Neural progenitor cell (in vitro differentiated cells): Measurements from ENCODE around the gene TRMO. TPM values are rescaled to one million over a fixed set of nuclear protein-coding genes. Genes with fewer than 3 reads are reported as not detected.
"Not testable (repeated sequence)": the region's sequence is repeated elsewhere in the genome, so short reads cannot be mapped to it uniquely, and the experiment has no call there.

Experiments
- DNase-seq: peaks from one replicate; pipeline ENCODE4 v3.0.0-alpha.2; 2016; ENCODE audit warnings: low spot score
- H2AFZ ChIP-seq: fragments of 200-600 bp; sonication (generic); replicated peaks from 2 replicates; pipeline ENCODE4 v1.6.1; 2016; ENCODE audit warnings: antibody characterized with exemption
- H3F3A ChIP-seq: fragments of 200-600 bp; sonication (generic); 2 replicates; pipeline ENCODE4 v1.6.1; 2016; ENCODE audit warnings: antibody characterized with exemption, low read depth
- H3K27ac ChIP-seq: fragments of 200-600 bp; sonication (generic); 2 replicates; pipeline ENCODE4 v1.5.1; 2016; ENCODE audit warnings: mild to moderate bottlenecking
- H3K27me3 ChIP-seq: fragments of 200-600 bp; sonication (generic); 2 replicates; pipeline ENCODE4 v1.6.1; 2016; ENCODE audit warnings: mild to moderate bottlenecking, moderate library complexity
- H3K36me3 ChIP-seq: fragments of 200-600 bp; sonication (generic); 2 replicates; pipeline ENCODE4 v1.5.1; 2016
- H3K4me1 ChIP-seq: fragments of 200-600 bp; sonication (generic); 2 replicates; pipeline ENCODE4 v1.6.1; 2016; ENCODE audit warnings: mixed run types
- H3K4me2 ChIP-seq: fragments of 200-600 bp; sonication (generic); 2 replicates; pipeline ENCODE4 v1.6.1; 2016
- H3K4me3 ChIP-seq: fragments of 200-600 bp; sonication (generic); 2 replicates; pipeline ENCODE4 v1.5.1; 2016
- H3K79me2 ChIP-seq: fragments of 200-600 bp; sonication (generic); 2 replicates; pipeline ENCODE4 v1.6.1; 2016; ENCODE audit warnings: low read depth
- H3K9ac ChIP-seq: fragments of 200-600 bp; sonication (generic); 2 replicates; pipeline ENCODE4 v1.6.1; 2016
- H3K9me3 ChIP-seq: fragments of 200-600 bp; sonication (generic); 2 replicates; pipeline ENCODE4 v1.5.1; 2016; ENCODE audit warnings: low read depth
- H4K20me1 ChIP-seq: fragments of 200-600 bp; sonication (generic); 2 replicates; pipeline ENCODE4 v1.6.1; 2016; ENCODE audit warnings: low read depth
- H3K27ac Mint-ChIP-seq: 3 replicates; pipeline ENCODE4 v1.8.0; 2021; ENCODE audit warnings: mixed read lengths
- H3K27me3 Mint-ChIP-seq: 2 replicates; pipeline ENCODE4 v1.8.0; 2022; ENCODE audit warnings: low read depth, mild to moderate bottlenecking, inconsistent platforms, moderate library complexity, mixed read lengths; ENCODE audit not compliant: insufficient read depth
- H3K36me3 Mint-ChIP-seq: 3 replicates; pipeline ENCODE4 v1.8.0; 2021; ENCODE audit warnings: mixed read lengths
- H3K4me1 Mint-ChIP-seq: 3 replicates; pipeline ENCODE4 v1.8.0; 2021; ENCODE audit warnings: mixed read lengths
- H3K4me3 Mint-ChIP-seq: 3 replicates; pipeline ENCODE4 v1.8.0; 2021; ENCODE audit warnings: mild to moderate bottlenecking, moderate library complexity, mixed read lengths
- H3K9me3 Mint-ChIP-seq: 3 replicates; pipeline ENCODE4 v1.8.0; 2020; ENCODE audit warnings: mixed read lengths
- EZH2 ChIP-seq: fragments of 200-600 bp; sonication (generic); IDR thresholded peaks from 2 replicates; pipeline ENCODE4 v1.6.1; 2017; ENCODE audit warnings: antibody characterized with exemption, mild to moderate bottlenecking, moderate library complexity
- EZH2phosphoT487 ChIP-seq: fragments of 200-600 bp; sonication (generic); IDR thresholded peaks from 2 replicates; pipeline ENCODE4 v1.6.1; 2017; ENCODE audit warnings: antibody characterized with exemption
- total RNA-seq: library from RNA; depleted of rRNA; stranded (reverse); fragments of >200 nt; gene quantifications from 2 replicates; pipeline ENCODE4 v1.2.3, GENCODE V29; 2015; ENCODE audit warnings: low replicate concordance
- TF ChIP-seq, protein P1 (sequence below): fragments of 200-600 bp; sonication (generic); IDR thresholded peaks from 2 replicates; pipeline ENCODE4 v1.5.1; 2017; ENCODE audit warnings: antibody characterized with exemption, mild to moderate bottlenecking

The TRMO gene
- total RNA-seq, 1 donor from 2014 or later = 5.7 TPM

DNA sequence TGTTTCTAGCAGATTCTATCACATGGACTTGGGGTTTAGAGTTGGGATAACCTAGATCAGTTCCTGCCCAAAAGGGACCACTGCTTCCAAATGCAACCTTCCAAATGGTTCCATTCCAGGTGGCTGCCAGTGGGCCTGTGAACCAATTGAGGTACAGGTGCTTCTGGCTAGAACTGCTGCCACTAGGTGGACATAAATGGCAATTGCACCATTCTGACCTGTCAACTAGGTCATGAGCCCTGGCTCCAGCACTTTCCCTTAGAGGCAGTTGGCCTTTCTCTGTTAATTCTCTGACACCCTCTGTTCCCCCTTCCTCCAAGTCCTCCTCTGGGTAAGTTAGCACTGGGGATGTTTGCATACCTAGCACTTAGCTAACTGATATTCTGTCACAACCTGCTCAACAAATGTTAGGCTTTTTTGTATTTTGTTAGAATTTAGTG lies 32.3 kb upstream of the TRMO start:
- Mint-ChIP-seq H3K4me1 (no peaks in the 10 kb centered on the region), H3K4me3 (no peak overlapping the region), H3K36me3 (no peaks in the 10 kb centered on the region), H3K9me3 (peaks cover 7% of the 10 kb centered on the region), H3K27ac (no peak overlapping the region), H3K27me3 (peaks cover 20% of the 10 kb centered on the region)
- Histone ChIP-seq H3K27me3 (peaks cover 63% of the 10 kb centered on the region), H3F3A (no peaks in the 10 kb centered on the region), H3K79me2 (no peaks in the 10 kb centered on the region), H4K20me1 (no peaks in the 10 kb centered on the region), H3K4me3 (no peak overlapping the region), H3K4me1 (no peaks in the 10 kb centered on the region), H3K9me3 (no peaks in the 10 kb centered on the region), H3K36me3 (no peaks in the 10 kb centered on the region), H3K9ac (no peak overlapping the region), H3K4me2 (no peak overlapping the region), H3K27ac (no peak overlapping the region), H2AFZ (no peak overlapping the region)
- TF ChIP-seq, protein P1, sequence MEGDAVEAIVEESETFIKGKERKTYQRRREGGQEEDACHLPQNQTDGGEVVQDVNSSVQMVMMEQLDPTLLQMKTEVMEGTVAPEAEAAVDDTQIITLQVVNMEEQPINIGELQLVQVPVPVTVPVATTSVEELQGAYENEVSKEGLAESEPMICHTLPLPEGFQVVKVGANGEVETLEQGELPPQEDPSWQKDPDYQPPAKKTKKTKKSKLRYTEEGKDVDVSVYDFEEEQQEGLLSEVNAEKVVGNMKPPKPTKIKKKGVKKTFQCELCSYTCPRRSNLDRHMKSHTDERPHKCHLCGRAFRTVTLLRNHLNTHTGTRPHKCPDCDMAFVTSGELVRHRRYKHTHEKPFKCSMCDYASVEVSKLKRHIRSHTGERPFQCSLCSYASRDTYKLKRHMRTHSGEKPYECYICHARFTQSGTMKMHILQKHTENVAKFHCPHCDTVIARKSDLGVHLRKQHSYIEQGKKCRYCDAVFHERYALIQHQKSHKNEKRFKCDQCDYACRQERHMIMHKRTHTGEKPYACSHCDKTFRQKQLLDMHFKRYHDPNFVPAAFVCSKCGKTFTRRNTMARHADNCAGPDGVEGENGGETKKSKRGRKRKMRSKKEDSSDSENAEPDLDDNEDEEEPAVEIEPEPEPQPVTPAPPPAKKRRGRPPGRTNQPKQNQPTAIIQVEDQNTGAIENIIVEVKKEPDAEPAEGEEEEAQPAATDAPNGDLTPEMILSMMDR = peak; percentile 68
- no peak for TF ChIP-seq EZH2
- DNase-seq = peak; percentile 76

DNA sequence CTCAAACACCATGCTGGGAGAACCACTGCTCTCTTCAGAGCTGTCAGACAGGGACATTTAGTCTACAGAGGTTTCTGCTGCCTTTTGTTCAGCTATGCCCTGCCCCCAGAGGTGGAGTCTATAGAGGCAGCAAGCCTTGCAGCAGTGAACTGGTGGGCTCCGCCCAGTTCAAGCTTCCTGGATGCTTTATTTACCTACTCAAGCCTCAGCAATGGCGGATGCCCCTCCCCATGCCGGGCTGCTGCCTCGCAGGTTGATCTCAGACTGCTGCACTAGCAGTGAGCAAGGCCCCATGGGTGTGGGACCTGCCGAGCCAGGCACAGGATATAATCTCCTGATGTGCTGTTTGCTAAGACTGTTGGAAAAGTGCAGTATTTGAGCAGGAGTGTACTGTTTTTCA lies 28.6 kb upstream of the TRMO start:
- DNase-seq = not testable (repeated sequence)

DNA sequence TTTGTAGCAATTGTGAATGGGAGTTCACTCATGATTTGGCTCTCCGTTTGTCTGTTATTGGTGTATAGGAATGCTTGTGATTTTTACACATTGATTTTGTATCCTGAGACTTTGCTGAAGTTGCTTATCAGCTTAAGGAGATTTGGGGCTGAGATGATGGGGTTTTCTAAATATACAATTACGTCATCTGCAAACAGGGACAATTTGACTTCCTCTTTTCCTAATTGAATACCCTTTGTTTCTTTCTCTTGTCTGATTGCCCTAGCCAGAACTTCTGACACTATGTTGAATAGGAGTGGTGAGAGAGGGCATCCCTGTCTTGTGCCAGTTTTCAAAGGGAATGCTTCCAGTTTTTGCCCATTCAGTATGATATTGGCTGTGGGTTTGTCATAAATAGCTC lies 24.8 kb upstream of the TRMO start:
- not testable (repeated sequence) for H3K9me3 ChIP-seq, H3K27ac ChIP-seq, H3K4me1 ChIP-seq, H3K36me3 ChIP-seq, H3K4me3 ChIP-seq, H3K79me2 ChIP-seq, H3K4me3 Mint-ChIP-seq, H3K36me3 Mint-ChIP-seq, H3F3A ChIP-seq, H3K27ac Mint-ChIP-seq, H3K9ac ChIP-seq, H4K20me1 ChIP-seq, DNase-seq, H3K4me2 ChIP-seq, H2AFZ ChIP-seq, H3K4me1 Mint-ChIP-seq
- H3K9me3 Mint-ChIP-seq = peaks cover 11% of the 10 kb centered on the region
- H3K27me3 Mint-ChIP-seq = peaks cover 43% of the 10 kb centered on the region
- peaks cover 97% of the 10 kb centered on the region for H3K27me3 ChIP-seq

More for the DNA sequence above, 28.6 kb upstream of the TRMO start:
- not testable (repeated sequence) for H3K9me3 ChIP-seq, H2AFZ ChIP-seq, H3K9ac ChIP-seq, H4K20me1 ChIP-seq, H3K4me1 ChIP-seq, H3K4me3 Mint-ChIP-seq, H3F3A ChIP-seq, H3K36me3 ChIP-seq, H3K27ac Mint-ChIP-seq, H3K36me3 Mint-ChIP-seq, H3K4me1 Mint-ChIP-seq, H3K79me2 ChIP-seq, H3K4me2 ChIP-seq, H3K27ac ChIP-seq, H3K4me3 ChIP-seq
- peaks cover 11% of the 10 kb centered on the region for H3K9me3 Mint-ChIP-seq
- H3K27me3 Mint-ChIP-seq = peaks cover 40% of the 10 kb centered on the region
- peaks cover 78% of the 10 kb centered on the region for H3K27me3 ChIP-seq

DNA sequence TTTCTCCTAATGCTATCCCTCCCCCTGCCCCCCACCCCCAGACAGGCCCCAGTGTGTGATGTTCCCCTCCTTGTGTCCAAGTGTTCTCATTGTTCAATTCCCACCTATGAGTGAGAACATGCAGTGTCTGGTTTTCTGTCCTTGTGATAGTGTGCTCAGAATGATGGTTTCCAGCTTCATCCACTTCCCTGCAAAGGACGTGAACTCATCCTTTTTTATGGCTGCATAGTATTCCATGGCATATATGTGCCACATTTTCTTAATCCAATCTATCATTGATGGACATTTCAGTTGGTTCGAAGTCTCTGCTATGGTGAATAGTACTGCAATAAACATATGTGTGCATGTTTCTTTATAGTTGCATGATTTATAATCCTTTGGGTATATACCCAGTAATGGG lies 23.2 kb upstream of the TRMO start:
- H3F3A ChIP-seq, H3K4me3 ChIP-seq, H3K4me1 ChIP-seq, H3K36me3 ChIP-seq, H3K4me1 Mint-ChIP-seq, H2AFZ ChIP-seq, H3K79me2 ChIP-seq, DNase-seq, H3K27ac ChIP-seq, H3K9me3 ChIP-seq, H4K20me1 ChIP-seq, H3K36me3 Mint-ChIP-seq, H3K27ac Mint-ChIP-seq, H3K4me2 ChIP-seq, H3K4me3 Mint-ChIP-seq, H3K9ac ChIP-seq: not testable (repeated sequence)
- peaks cover 98% of the 10 kb centered on the region for H3K27me3 ChIP-seq
- peaks cover 11% of the 10 kb centered on the region for H3K9me3 Mint-ChIP-seq
- H3K27me3 Mint-ChIP-seq = peaks cover 37% of the 10 kb centered on the region

DNA sequence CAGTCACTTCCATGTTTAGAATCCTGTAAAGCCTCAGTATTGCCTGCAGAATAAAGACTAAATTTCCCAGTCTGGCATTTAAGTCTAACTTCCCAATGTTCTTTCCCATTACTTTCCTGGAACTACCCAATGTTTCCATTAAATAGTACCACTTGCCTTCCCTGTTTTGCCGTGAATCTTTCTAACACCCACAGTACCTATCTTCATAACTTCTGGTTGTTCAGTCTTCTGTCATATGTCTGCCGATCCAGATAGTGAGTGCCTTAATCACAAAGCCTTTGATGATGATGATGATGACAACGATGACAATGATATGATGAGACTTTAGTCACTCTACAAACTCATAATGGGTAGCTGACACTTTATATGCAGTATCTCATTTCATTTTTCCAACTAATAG lies 22.3 kb upstream of the TRMO start:
- H3K4me3 Mint-ChIP-seq = no peak overlapping the region

More for the DNA sequence above, 22.3 kb upstream of the TRMO start:
- Mint-ChIP-seq H3K4me1 (no peaks in the 10 kb centered on the region), H3K27ac (no peak overlapping the region), H3K9me3 (peaks cover 5% of the 10 kb centered on the region), H3K27me3 (peaks cover 34% of the 10 kb centered on the region), H3K36me3 (no peaks in the 10 kb centered on the region)
- DNase-seq = no peak
- no peak overlapping the region for H3K9ac ChIP-seq
- H3K4me2 ChIP-seq = no peak overlapping the region
- TF ChIP-seq, protein P1 = no peak
- TF ChIP-seq EZH2phosphoT487 (no peak), EZH2 (no peak)
- H3F3A ChIP-seq = no peaks in the 10 kb centered on the region
- H2AFZ ChIP-seq = no peak overlapping the region
- no peaks in the 10 kb centered on the region for H3K9me3 ChIP-seq
- no peak overlapping the region for H3K4me3 ChIP-seq
- no peaks in the 10 kb centered on the region for H4K20me1 ChIP-seq
- H3K27ac ChIP-seq = no peak overlapping the region
- H3K4me1 ChIP-seq = no peaks in the 10 kb centered on the region
- no peaks in the 10 kb centered on the region for H3K36me3 ChIP-seq
- H3K79me2 ChIP-seq = no peaks in the 10 kb centered on the region
- H3K27me3 ChIP-seq = peaks cover 98% of the 10 kb centered on the region
